ENCODE measurements around the gene ZNF700.
"Not testable (repeated sequence)": the region's sequence is repeated elsewhere in the genome, so short reads cannot be mapped to it uniquely, and the experiment has no call there.

ZNF700 gene

GRCh38 chr19:11991921-11992320, 67.0 kb downstream of the ZNF700 start:
- not testable (repeated sequence) for DNase-seq

- no peak for DNase-seq
Measured at GRCh38 chr19:11995174-11995573, 70.3 kb downstream of the ZNF700 start.

Measured in CD4-positive, alpha-beta T cell treated with Interferon gamma for 1 hour (primary cell).